GM12892 (cell line): Measurements from ENCODE around the gene SH2B2.

Experiments used
- POLR2A ChIP-seq: IDR thresholded peaks from 2 replicates; pipeline ENCODE4 v1.6.1; 2011; ENCODE audit warnings: low read depth, low read length, control low read depth
- POLR2AphosphoS5 ChIP-seq: IDR thresholded peaks from 2 replicates; pipeline ENCODE4 v1.6.1; 2011; ENCODE audit warnings: low read depth, low read length, control low read depth
- TAF1 ChIP-seq: IDR thresholded peaks from 2 replicates; pipeline ENCODE4 v1.6.1; 2011; ENCODE audit warnings: low read depth, mild to moderate bottlenecking, control low read depth, low read length, borderline replicate concordance

- TF ChIP-seq POLR2A (no peak), POLR2AphosphoS5 (no peak), TAF1 (no peak)
These were observed 27.5 kb downstream of the SH2B2 start for GRCh38 chr7:102313997-102314780.
